Neural cell (in vitro differentiated cells): Measurements from ENCODE around the gene GAD2. TPM values are rescaled to one million over a fixed set of nuclear protein-coding genes. Genes with fewer than 3 reads are reported as not detected.

Experiments
- H2AFZ ChIP-seq: fragments of 200-600, 300-800 bp; sonication (generic), shearing (Covaris generic); 2 replicates; pipeline ENCODE4 v1.6.0; 2014; ENCODE audit warnings: low read depth, mild to moderate bottlenecking, antibody characterized with exemption, low read length, moderate library complexity
- H3F3A ChIP-seq: fragments of 200-600 bp; shearing (Covaris generic); 2 replicates; pipeline ENCODE4 v1.6.1; 2016; ENCODE audit warnings: mild to moderate bottlenecking, moderate library complexity, mixed read lengths, antibody characterized with exemption, low read length; ENCODE audit not compliant: insufficient read depth, poor library complexity, severe bottlenecking
- H3K27ac ChIP-seq: fragments of 200-600, 300-800 bp; sonication (generic), shearing (Covaris generic); 2 replicates; pipeline ENCODE4 v1.5.1; 2014; ENCODE audit warnings: mild to moderate bottlenecking, low read length, moderate library complexity
- H3K27me3 ChIP-seq: fragments of 300-800, 200-600 bp; sonication (generic), shearing (Covaris generic); 2 replicates; pipeline ENCODE4 v1.6.0; 2014; ENCODE audit warnings: mild to moderate bottlenecking, low read depth, low read length, moderate library complexity; ENCODE audit not compliant: insufficient read depth
- H3K36me3 ChIP-seq: fragments of 300-800, 200-600 bp; sonication (generic), shearing (Covaris generic); 2 replicates; pipeline ENCODE4 v1.5.1; 2014; ENCODE audit warnings: mild to moderate bottlenecking, antibody characterized with exemption, low read length, moderate library complexity; ENCODE audit not compliant: insufficient read depth
- H3K4me2 ChIP-seq: fragments of 300-800, 200-600 bp; sonication (generic), shearing (Covaris generic); 2 replicates; pipeline ENCODE4 v1.6.0; 2014; ENCODE audit warnings: mild to moderate bottlenecking, low read length
- H3K4me3 ChIP-seq: fragments of 300-800, 200-600 bp; sonication (generic), shearing (Covaris generic); 2 replicates; pipeline ENCODE4 v1.5.1; 2014; ENCODE audit warnings: mild to moderate bottlenecking, low read length, moderate library complexity
- H3K79me2 ChIP-seq: fragments of 200-600 bp; shearing (Covaris generic); replicated peaks from 2 replicates; pipeline ENCODE4 v1.6.0; 2014; ENCODE audit warnings: mild to moderate bottlenecking, low read length, moderate library complexity; ENCODE audit not compliant: insufficient read depth
- H3K9ac ChIP-seq: fragments of 300-800, 200-600 bp; sonication (generic), shearing (Covaris generic); 2 replicates; pipeline ENCODE4 v1.6.1; 2016; ENCODE audit warnings: mild to moderate bottlenecking, low read length, mixed read lengths
- H3K9me2 ChIP-seq: fragments of 200-600 bp; shearing (Covaris generic); 2 replicates; pipeline ENCODE4 v1.6.1; 2016; ENCODE audit warnings: mild to moderate bottlenecking, low read length, mixed read lengths; ENCODE audit not compliant: insufficient read depth
- H3K9me3 ChIP-seq: fragments of 200-600, 300-800 bp; sonication (generic), shearing (Covaris generic); 2 replicates; pipeline ENCODE4 v1.6.1; 2016; ENCODE audit warnings: mild to moderate bottlenecking, mixed run types, low read length, moderate library complexity, mixed read lengths
- H4K20me1 ChIP-seq: fragments of 200-600 bp; shearing (Covaris generic); 2 replicates; pipeline ENCODE4 v1.6.1; 2016; ENCODE audit warnings: mild to moderate bottlenecking, mixed run types; ENCODE audit not compliant: insufficient read depth
- EP300 ChIP-seq: fragments of 450-650 bp; conservative IDR thresholded peaks from 2 replicates; pipeline ENCODE4 v1.6.1; 2014; ENCODE audit warnings: antibody characterized with exemption, mild to moderate bottlenecking, moderate library complexity; ENCODE audit not compliant: poor library complexity, severe bottlenecking
- EZH2 ChIP-seq: fragments of 200-600, 300-800 bp; shearing (Covaris generic), sonication (generic); IDR thresholded peaks from 2 replicates; pipeline ENCODE4 v1.6.1; 2014; ENCODE audit warnings: antibody characterized with exemption, low read length, borderline replicate concordance, mild to moderate bottlenecking; ENCODE audit not compliant: insufficient read depth, poor library complexity, severe bottlenecking
- MXI1 ChIP-seq: fragments of 450-650 bp; conservative IDR thresholded peaks from 2 replicates; pipeline ENCODE4 v1.6.1; 2014; ENCODE audit warnings: antibody characterized with exemption, mild to moderate bottlenecking; ENCODE audit not compliant: poor library complexity, severe bottlenecking
- POLR2AphosphoS5 ChIP-seq: IDR thresholded peaks from 2 replicates; pipeline ENCODE4 v1.6.1; 2012
- RAD21 ChIP-seq: fragments of 450-650 bp; conservative IDR thresholded peaks from 2 replicates; pipeline ENCODE4 v1.6.1; 2014; ENCODE audit warnings: antibody characterized with exemption, mild to moderate bottlenecking, moderate library complexity
- SMC3 ChIP-seq: fragments of 450-650 bp; conservative IDR thresholded peaks from 2 replicates; pipeline ENCODE4 v1.6.1; 2014; ENCODE audit warnings: antibody characterized with exemption, mild to moderate bottlenecking, moderate library complexity; ENCODE audit not compliant: poor library complexity
- TAF1 ChIP-seq: IDR thresholded peaks from 2 replicates; pipeline ENCODE4 v1.6.1; 2012; ENCODE audit warnings: low read depth
- polyA plus RNA-seq: library from polyadenylated mRNA; depleted of rRNA; stranded (reverse); fragments of >200 nt; gene quantifications from 2 replicates; pipeline ENCODE4 v1.2.3, GENCODE V29; 2014
- TF ChIP-seq, protein P1 (sequence below): IDR thresholded peaks from 2 replicates; pipeline ENCODE4 v1.6.1; 2012; ENCODE audit warnings: borderline replicate concordance
- TF ChIP-seq, protein P2 (sequence below): fragments of 450-650 bp; IDR thresholded peaks from 2 replicates; pipeline ENCODE4 v1.5.1; 2014; ENCODE audit warnings: antibody characterized with exemption, mild to moderate bottlenecking, moderate library complexity; ENCODE audit not compliant: poor library complexity, severe bottlenecking

Gene GAD2
- polyA plus RNA-seq, 1 donor from 2014 or later: 192 TPM

DNA sequence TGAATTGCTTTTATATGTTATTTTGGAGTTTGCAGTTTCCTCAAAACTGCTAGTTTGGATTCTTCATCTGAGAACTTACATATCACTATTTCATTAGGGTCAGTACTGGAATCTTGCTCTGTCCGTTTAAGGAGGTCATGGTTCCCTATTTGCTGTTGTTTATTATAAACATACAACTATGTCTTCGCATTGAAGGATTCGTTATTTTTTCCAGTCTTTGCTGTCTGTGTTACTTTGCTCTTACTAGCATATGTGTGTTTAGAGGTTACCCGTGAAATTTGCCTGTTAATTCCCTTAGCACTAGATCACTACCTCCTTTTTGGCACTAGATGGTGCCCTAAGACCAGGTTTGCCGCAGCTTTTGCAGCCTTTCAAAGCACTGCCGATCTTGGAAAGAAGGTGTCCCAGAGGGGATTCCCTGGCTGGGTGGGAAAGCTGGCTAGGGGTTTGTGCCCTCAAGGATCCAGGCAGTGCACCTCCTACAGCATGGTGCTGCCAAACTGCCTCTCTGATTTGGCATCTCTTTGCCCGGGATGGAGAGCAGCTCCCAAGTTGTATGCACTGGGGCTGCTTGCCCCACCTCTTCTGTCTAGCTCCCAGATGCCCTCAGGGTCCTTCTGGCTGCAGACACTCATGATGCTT is 118.5 kb downstream of the GAD2 start:
- no peaks in the 10 kb centered on the region for H3K79me2 ChIP-seq
- no peaks in the 10 kb centered on the region for H4K20me1 ChIP-seq
- no peaks in the 10 kb centered on the region for H3K27me3 ChIP-seq
- H3K9me2 ChIP-seq: no peaks in the 10 kb centered on the region
- no peak for TF ChIP-seq TAF1
- TF ChIP-seq, protein P1, sequence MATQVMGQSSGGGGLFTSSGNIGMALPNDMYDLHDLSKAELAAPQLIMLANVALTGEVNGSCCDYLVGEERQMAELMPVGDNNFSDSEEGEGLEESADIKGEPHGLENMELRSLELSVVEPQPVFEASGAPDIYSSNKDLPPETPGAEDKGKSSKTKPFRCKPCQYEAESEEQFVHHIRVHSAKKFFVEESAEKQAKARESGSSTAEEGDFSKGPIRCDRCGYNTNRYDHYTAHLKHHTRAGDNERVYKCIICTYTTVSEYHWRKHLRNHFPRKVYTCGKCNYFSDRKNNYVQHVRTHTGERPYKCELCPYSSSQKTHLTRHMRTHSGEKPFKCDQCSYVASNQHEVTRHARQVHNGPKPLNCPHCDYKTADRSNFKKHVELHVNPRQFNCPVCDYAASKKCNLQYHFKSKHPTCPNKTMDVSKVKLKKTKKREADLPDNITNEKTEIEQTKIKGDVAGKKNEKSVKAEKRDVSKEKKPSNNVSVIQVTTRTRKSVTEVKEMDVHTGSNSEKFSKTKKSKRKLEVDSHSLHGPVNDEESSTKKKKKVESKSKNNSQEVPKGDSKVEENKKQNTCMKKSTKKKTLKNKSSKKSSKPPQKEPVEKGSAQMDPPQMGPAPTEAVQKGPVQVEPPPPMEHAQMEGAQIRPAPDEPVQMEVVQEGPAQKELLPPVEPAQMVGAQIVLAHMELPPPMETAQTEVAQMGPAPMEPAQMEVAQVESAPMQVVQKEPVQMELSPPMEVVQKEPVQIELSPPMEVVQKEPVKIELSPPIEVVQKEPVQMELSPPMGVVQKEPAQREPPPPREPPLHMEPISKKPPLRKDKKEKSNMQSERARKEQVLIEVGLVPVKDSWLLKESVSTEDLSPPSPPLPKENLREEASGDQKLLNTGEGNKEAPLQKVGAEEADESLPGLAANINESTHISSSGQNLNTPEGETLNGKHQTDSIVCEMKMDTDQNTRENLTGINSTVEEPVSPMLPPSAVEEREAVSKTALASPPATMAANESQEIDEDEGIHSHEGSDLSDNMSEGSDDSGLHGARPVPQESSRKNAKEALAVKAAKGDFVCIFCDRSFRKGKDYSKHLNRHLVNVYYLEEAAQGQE: no peak
- TF ChIP-seq EZH2: no peak
- TF ChIP-seq RAD21: peak; percentile 88
- peak; percentile 85 for TF ChIP-seq SMC3
- TF ChIP-seq, protein P2, sequence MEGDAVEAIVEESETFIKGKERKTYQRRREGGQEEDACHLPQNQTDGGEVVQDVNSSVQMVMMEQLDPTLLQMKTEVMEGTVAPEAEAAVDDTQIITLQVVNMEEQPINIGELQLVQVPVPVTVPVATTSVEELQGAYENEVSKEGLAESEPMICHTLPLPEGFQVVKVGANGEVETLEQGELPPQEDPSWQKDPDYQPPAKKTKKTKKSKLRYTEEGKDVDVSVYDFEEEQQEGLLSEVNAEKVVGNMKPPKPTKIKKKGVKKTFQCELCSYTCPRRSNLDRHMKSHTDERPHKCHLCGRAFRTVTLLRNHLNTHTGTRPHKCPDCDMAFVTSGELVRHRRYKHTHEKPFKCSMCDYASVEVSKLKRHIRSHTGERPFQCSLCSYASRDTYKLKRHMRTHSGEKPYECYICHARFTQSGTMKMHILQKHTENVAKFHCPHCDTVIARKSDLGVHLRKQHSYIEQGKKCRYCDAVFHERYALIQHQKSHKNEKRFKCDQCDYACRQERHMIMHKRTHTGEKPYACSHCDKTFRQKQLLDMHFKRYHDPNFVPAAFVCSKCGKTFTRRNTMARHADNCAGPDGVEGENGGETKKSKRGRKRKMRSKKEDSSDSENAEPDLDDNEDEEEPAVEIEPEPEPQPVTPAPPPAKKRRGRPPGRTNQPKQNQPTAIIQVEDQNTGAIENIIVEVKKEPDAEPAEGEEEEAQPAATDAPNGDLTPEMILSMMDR: peak; percentile 77
- no peak overlapping the region for H3K4me2 ChIP-seq
- no peak overlapping the region for H3K27ac ChIP-seq
- H3K9me3 ChIP-seq: no peaks in the 10 kb centered on the region
- no peaks in the 10 kb centered on the region for H3K36me3 ChIP-seq
- no peak overlapping the region for H3K9ac ChIP-seq
- no peaks in the 10 kb centered on the region for H3F3A ChIP-seq
- H3K4me3 ChIP-seq: no peak overlapping the region
- H2AFZ ChIP-seq: no peak overlapping the region

DNA sequence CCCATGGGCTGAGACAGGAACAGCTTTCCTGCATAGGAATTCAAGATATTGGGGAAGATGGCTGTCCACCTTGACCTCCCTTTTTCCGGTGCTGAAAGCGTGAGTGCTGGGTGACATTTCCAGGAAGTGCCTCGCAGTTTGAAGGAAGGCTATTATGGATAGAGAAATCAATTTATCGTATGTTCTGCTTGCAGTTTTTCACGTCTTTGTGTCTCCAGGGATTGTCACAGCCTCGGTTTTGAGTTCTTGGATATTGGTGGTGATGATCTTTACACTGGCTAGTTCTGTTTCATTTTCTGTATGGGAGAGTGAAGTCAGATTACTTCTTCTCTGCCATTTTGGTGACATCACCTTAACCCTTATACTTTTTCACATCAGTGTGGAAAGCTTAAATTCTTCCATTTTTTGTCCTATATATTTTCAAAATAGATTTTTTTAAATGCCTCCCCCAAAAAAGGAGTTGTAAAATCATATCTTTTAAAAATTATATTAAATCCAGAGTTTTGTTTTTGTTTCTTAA is 119.1 kb downstream of the GAD2 start:
- Histone ChIP-seq H2AFZ (no peak overlapping the region), H3K9me3 (no peaks in the 10 kb centered on the region), H3K9ac (no peak overlapping the region), H3F3A (no peaks in the 10 kb centered on the region), H3K4me3 (no peak overlapping the region), H3K27me3 (no peaks in the 10 kb centered on the region), H3K4me2 (no peak overlapping the region), H3K79me2 (no peaks in the 10 kb centered on the region), H4K20me1 (no peaks in the 10 kb centered on the region), H3K9me2 (no peaks in the 10 kb centered on the region), H3K27ac (no peak overlapping the region), H3K36me3 (no peaks in the 10 kb centered on the region)
- TF ChIP-seq, protein P2: no peak
- no peak for TF ChIP-seq POLR2AphosphoS5
- no peak for TF ChIP-seq EZH2
- no peak for TF ChIP-seq SMC3
- TF ChIP-seq EP300: no peak
- TF ChIP-seq, protein P1: no peak
- TF ChIP-seq MXI1: no peak
- no peak for TF ChIP-seq RAD21
- no peak for TF ChIP-seq TAF1
